Large intestine (tissue), 3 donors: ENCODE results near the gene INPP4A. TPM values are rescaled to one million over a fixed set of nuclear protein-coding genes. Genes with fewer than 3 reads are reported as not detected.

Source experiments
- DNase-seq, 2 donors: peaks; one replicate each; pipeline versions ENCODE4 v3.0.0 to v3.0.0-alpha.2; 2013
- H3K27ac ChIP-seq: one replicate; pipeline ENCODE4 v1.5.1; 2013; ENCODE audit warnings: low read length
- H3K27me3 ChIP-seq: 2 replicates; pipeline ENCODE4 v1.6.1; 2013; ENCODE audit warnings: low read length; ENCODE audit not compliant: control insufficient read depth, insufficient read depth
- H3K36me3 ChIP-seq: 2 replicates; pipeline ENCODE4 v1.6.1; 2013; ENCODE audit warnings: low read length; ENCODE audit not compliant: control insufficient read depth, insufficient read depth
- H3K4me1 ChIP-seq: one replicate; pipeline ENCODE4 v1.6.1; 2013; ENCODE audit warnings: low read length; ENCODE audit not compliant: control insufficient read depth, insufficient read depth
- H3K4me3 ChIP-seq: one replicate; pipeline ENCODE4 v1.5.1; 2013; ENCODE audit warnings: low read length
- H3K9me3 ChIP-seq: one replicate; pipeline ENCODE4 v1.6.1; 2013; ENCODE audit warnings: mild to moderate bottlenecking, low read depth, low read length, moderate library complexity; ENCODE audit not compliant: control insufficient read depth
- WGBS: methylation state at CpG from one replicate; pipeline ENCODE4 v1.1.5; 2013; ENCODE audit warnings: low lambda C conversion rate; ENCODE audit not compliant: insufficient coverage; 5-methylcytosine and 5-hydroxymethylcytosine counted together
- polyA plus RNA-seq: library from polyadenylated mRNA; unstranded; fragments of 120-200 nt; gene quantifications from one replicate; pipeline ENCODE4 v1.2.1, GENCODE V29; 2013

The INPP4A gene
- polyA plus RNA-seq, 1 donor, result 13.6 TPM

GRCh38 chr2:98468621-98469236, 24.1 kb downstream of the INPP4A start:
- Histone ChIP-seq H3K4me3 (no peak overlapping the region), H3K27ac (no peak overlapping the region), H3K36me3 (no peaks in the 10 kb centered on the region), H3K9me3 (no peaks in the 10 kb centered on the region), H3K27me3 (no peaks in the 10 kb centered on the region), H3K4me1 (no peaks in the 10 kb centered on the region)
- no CpG with 5 or more reads among the region's 5 CpGs for whole genome bisulfite sequencing
- no peak for DNase-seq

DNA sequence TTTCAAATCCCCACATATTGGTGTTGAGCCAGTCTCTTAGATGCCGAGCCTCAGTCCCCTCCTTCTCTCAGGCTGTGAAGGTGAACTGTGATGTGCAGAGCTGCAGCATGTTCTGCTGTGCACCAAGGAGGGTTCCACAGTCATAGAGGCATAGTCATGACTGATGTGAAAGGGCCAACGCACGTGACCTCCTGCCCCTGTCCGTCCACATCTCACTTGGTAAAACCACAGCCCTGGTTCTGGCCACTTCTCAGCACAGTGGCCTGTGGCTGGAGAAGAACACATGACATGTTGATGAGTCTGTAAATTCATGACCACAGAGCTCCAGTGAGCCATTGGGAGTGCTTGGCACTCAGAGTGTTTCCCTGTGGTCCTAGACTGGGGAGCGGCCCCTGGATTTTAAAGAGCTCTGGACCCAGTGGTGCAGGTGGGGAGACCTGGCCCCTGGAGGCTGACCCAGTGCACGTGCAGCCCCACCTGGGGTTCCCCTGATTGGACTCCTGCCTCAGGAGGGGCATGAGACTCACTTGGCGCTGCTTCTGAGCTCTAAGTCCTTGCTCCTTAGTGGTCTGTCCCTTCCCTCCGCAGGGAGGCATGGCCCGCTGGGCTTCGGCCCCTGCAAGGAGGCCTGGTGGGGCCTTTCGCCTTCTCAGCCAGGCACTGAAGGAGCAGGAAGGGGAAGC, 25.3 kb downstream of the INPP4A start:
- no peaks in the 10 kb centered on the region for H3K4me1 ChIP-seq
- WGBS, result no CpG with 5 or more reads among the region's 11 CpGs
- no peaks in the 10 kb centered on the region for H3K36me3 ChIP-seq
- no peak for DNase-seq
- no peak overlapping the region for H3K4me3 ChIP-seq
- no peaks in the 10 kb centered on the region for H3K9me3 ChIP-seq
- H3K27me3 ChIP-seq, result no peaks in the 10 kb centered on the region
- H3K27ac ChIP-seq, result no peak overlapping the region

DNA sequence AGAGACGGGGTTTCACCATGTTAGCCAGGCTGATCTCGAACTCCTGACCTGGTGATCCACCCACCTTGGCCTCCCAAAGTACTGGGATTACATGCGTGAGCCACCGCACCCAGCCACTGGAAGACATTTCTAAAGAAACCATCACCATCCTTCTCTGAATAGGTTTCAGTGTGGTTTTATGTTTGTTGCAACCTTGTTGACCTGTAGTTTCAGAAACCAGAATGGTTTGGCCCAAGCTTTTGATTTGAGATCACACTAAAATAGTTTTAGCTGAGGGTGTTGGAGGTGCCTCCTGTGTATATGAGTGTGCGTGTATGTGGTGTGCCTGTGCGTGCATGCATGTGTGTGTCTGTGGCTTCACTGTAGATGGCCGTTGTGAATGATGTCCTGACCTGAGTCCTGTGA, 26.2 kb downstream of the INPP4A start:
- H3K27me3 ChIP-seq, result no peaks in the 10 kb centered on the region
- no peak overlapping the region for H3K27ac ChIP-seq
- no peaks in the 10 kb centered on the region for H3K4me1 ChIP-seq
- no peaks in the 10 kb centered on the region for H3K36me3 ChIP-seq
- whole genome bisulfite sequencing, result no CpG with 5 or more reads among the region's 7 CpGs
- no peak overlapping the region for H3K4me3 ChIP-seq
- H3K9me3 ChIP-seq, result no peaks in the 10 kb centered on the region
- DNase-seq, result no peak

GRCh38 chr2:98471402-98472131, 26.9 kb downstream of the INPP4A start:
- H3K9me3 ChIP-seq, result no peaks in the 10 kb centered on the region
- H3K27me3 ChIP-seq, result no peaks in the 10 kb centered on the region
- H3K4me1 ChIP-seq, result no peaks in the 10 kb centered on the region
- no CpG with 5 or more reads among the region's 10 CpGs for WGBS
- no peaks in the 10 kb centered on the region for H3K36me3 ChIP-seq
- no peak for DNase-seq
- no peak overlapping the region for H3K4me3 ChIP-seq
- no peak overlapping the region for H3K27ac ChIP-seq

DNA sequence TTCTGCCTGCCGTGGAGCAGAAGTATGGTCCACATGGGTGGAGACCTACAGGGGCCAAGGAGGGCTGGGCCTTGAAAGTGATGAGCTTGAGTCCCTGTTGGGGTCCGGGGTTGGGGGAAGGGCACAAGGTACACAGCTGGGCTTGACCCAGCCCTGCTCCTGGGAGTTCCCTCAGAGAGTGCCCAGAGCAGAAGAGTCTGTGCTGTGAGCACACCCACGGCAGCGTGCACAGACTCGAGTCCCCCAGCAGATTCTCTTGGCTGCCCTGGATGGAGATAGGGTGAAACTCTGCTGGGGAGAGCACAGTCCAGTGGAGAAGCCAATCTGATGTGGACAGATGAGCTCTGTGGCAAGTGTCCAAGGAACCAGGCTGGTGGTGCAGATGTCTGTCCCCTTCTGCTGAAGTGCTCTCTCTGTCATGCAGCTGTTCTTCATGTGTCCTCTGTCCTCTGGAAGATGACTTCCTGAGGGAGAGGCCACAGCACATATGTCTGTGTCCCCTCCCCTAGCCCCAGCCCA, 27.5 kb downstream of the INPP4A start:
- H3K27ac ChIP-seq, result no peak overlapping the region
- peaks cover 1% of the 10 kb centered on the region for H3K36me3 ChIP-seq
- H3K9me3 ChIP-seq, result no peaks in the 10 kb centered on the region
- no peak overlapping the region for H3K4me3 ChIP-seq
- no peaks in the 10 kb centered on the region for H3K4me1 ChIP-seq
- DNase-seq, result no peak
- no CpG with 5 or more reads among the region's 5 CpGs for WGBS
- no peaks in the 10 kb centered on the region for H3K27me3 ChIP-seq

DNA sequence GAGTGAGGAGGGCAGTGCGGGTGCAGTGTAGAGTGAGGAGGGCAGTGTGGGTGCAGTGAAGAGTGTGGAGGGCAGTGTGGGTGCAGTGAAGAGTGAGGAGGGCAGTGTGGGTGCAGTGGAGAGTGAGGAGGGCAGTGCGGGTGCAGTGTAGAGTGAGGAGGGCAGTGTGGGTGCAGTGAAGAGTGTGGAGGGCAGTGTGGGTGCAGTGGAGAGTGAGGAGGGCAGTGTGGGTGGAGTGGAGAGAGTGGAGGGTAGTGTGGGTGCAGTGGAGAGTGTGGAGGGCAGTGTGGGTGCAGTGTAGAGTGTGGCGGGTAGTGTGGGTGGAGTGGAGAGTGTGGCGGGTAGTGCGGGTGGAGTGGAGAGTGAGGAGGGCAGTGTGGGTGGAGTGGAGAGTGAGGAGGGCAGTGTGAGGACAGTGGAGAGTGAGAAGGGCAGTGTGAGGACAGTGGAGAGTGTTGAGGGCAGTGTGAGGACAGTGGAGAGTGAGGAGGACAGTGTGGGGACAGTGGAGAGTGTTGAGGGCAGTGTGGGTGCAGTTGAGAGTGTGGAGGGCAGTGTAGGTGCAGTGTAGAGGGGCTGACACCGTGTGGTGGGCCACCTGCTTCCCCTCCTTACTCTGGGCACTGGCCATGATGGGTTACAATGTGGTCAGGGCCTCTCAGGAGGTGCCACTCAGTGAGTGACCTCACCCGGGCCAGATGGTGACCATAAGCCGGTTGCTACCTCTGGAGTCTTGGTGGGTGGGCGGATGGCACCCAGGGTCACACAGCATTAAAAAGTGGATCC, 28.5 kb downstream of the INPP4A start:
- H3K9me3 ChIP-seq, result no peaks in the 10 kb centered on the region
- 100% methylated on average over 1 of the region's 9 CpGs for WGBS
- H3K27ac ChIP-seq, result no peak overlapping the region
- no peaks in the 10 kb centered on the region for H3K4me1 ChIP-seq
- no peaks in the 10 kb centered on the region for H3K27me3 ChIP-seq
- DNase-seq, result no peak
- H3K36me3 ChIP-seq, result peaks cover 3% of the 10 kb centered on the region
- no peak overlapping the region for H3K4me3 ChIP-seq

- no peak overlapping the region for H3K27ac ChIP-seq
- no peak for DNase-seq
- H3K4me1 ChIP-seq, result peaks cover 4% of the 10 kb centered on the region
- H3K4me3 ChIP-seq, result no peak overlapping the region
- no CpG with 5 or more reads among the region's 10 CpGs for WGBS
- no peaks in the 10 kb centered on the region for H3K27me3 ChIP-seq
- H3K36me3 ChIP-seq, result peaks cover 3% of the 10 kb centered on the region
- H3K9me3 ChIP-seq, result no peaks in the 10 kb centered on the region
Measured at GRCh38 chr2:98473995-98474780, 29.5 kb downstream of the INPP4A start.

- DNase-seq, result no peak
- H3K4me3 ChIP-seq, result no peak overlapping the region
- no peaks in the 10 kb centered on the region for H3K9me3 ChIP-seq
- no peaks in the 10 kb centered on the region for H3K27me3 ChIP-seq
- no peak overlapping the region for H3K27ac ChIP-seq
- peaks cover 3% of the 10 kb centered on the region for H3K36me3 ChIP-seq
- H3K4me1 ChIP-seq, result peaks cover 4% of the 10 kb centered on the region
- WGBS, result no CpG with 5 or more reads among the region's 5 CpGs
Measured at GRCh38 chr2:98474979-98475632, 30.4 kb downstream of the INPP4A start.

GRCh38 chr2:98476192-98476868, 31.7 kb downstream of the INPP4A start:
- no peak for DNase-seq
- Histone ChIP-seq H3K4me1 (peaks cover 4% of the 10 kb centered on the region), H3K36me3 (peaks cover 3% of the 10 kb centered on the region), H3K9me3 (no peaks in the 10 kb centered on the region), H3K4me3 (no peak overlapping the region), H3K27me3 (no peaks in the 10 kb centered on the region), H3K27ac (no peak overlapping the region)
- WGBS, result 80% methylated on average over 1 of the region's 9 CpGs
